ENCODE measurements around the gene EPHB1. TPM values are rescaled to one million over a fixed set of nuclear protein-coding genes. Genes with fewer than 3 reads are reported as not detected.

The EPHB1 gene
- total and polyA plus RNA-seq, 2 donors (not counting 3 experiments of a cell fraction or from before 2014, with no cell fraction given), result 1.3 to 5.2 TPM

DNA sequence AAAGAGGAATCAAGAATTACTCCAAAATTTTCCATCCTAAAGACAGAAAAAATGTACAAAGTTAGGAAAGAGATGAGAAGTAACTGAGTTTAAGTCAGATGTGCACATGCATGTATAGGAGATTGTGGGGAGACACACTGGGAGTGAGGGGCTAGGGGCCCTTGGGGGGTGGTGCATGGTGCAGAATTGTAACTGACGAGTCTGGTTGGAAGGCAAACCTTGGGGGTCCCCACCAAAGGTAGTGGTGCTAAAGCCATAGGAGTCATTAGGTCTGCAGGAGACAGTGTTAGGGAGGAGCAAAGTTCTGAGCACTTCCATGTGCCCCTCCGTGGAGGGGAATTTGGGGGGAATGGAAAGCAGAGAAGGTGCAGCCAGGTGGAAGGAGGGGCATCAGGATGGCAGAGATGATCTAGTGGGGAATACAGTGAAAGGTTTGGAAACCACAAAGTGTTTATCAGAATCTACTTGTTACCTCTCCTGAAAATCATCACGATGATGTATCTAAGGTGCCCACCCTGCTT, 37.5 kb upstream of the EPHB1 start:
- H3K36me3 ChIP-seq (ENCODE audit: control insufficient read depth in 2 of 2, extremely low read depth in 1 of 2, insufficient read depth in 2 of 2, low read length in 2 of 2), result no peaks in the 10 kb centered on the region
- no peak for TF ChIP-seq MYC (IDR thresholded peaks at IDR 0.05; ENCODE audit: low read depth, low read length)
- no peak for TF ChIP-seq EZH2 (IDR thresholded peaks at IDR 0.05; ENCODE audit: borderline replicate concordance, low read depth, low read length, severe bottlenecking)
- TF ChIP-seq GATA2 (IDR thresholded peaks at IDR 0.05; ENCODE audit: insufficient read depth, insufficient read length, low read depth, low read length), result no peak
- no peak for TF ChIP-seq MAX (IDR thresholded peaks at IDR 0.05; ENCODE audit: insufficient read depth, insufficient read length)
- no peak for TF ChIP-seq FOS (IDR thresholded peaks at IDR 0.05; ENCODE audit: borderline replicate concordance, insufficient read depth, low read length)
- no peak for TF ChIP-seq POLR2AphosphoS5 (IDR thresholded peaks at IDR 0.05; ENCODE audit: insufficient read depth, low read depth, low read length)
- TF ChIP-seq POLR2A (IDR thresholded peaks at IDR 0.05; ENCODE audit: low read depth, low read length), result no peak
- TF ChIP-seq, protein P1, sequence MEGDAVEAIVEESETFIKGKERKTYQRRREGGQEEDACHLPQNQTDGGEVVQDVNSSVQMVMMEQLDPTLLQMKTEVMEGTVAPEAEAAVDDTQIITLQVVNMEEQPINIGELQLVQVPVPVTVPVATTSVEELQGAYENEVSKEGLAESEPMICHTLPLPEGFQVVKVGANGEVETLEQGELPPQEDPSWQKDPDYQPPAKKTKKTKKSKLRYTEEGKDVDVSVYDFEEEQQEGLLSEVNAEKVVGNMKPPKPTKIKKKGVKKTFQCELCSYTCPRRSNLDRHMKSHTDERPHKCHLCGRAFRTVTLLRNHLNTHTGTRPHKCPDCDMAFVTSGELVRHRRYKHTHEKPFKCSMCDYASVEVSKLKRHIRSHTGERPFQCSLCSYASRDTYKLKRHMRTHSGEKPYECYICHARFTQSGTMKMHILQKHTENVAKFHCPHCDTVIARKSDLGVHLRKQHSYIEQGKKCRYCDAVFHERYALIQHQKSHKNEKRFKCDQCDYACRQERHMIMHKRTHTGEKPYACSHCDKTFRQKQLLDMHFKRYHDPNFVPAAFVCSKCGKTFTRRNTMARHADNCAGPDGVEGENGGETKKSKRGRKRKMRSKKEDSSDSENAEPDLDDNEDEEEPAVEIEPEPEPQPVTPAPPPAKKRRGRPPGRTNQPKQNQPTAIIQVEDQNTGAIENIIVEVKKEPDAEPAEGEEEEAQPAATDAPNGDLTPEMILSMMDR (IDR thresholded peaks at IDR 0.05; ENCODE audit: extremely low read depth in 1 of 2, insufficient read depth in 1 of 2, low read depth in 1 of 2, low read length in 2 of 2), result no peak
- TF ChIP-seq JUN (IDR thresholded peaks at IDR 0.05; ENCODE audit: borderline replicate concordance, insufficient read depth, insufficient read length, low read depth), result no peak
- intact Hi-C loops (cut with micrococcal nuclease), result no loop called here
- no TSS peak for BruUV-seq (replicated peaks)
- no peak for DNase-seq (ENCODE audit: low read depth, low spot score)
- no peaks in the 10 kb centered on the region for H3K79me2 ChIP-seq (ENCODE audit: control insufficient read depth, insufficient read depth, low read length)
- no peak for FAIRE-seq
- no peak overlapping the region for H3K9ac ChIP-seq (replicated peaks; ENCODE audit: extremely low read depth, insufficient read depth, low read length)
- H3K9me1 ChIP-seq (replicated peaks; ENCODE audit: control insufficient read depth, extremely low read depth, insufficient read depth, low read length), result no peaks in the 10 kb centered on the region
- H3K4me1 ChIP-seq (ENCODE audit: control insufficient read depth, extremely low read depth, insufficient read depth, low read length), result no peaks in the 10 kb centered on the region
- no peaks in the 10 kb centered on the region for H4K20me1 ChIP-seq (replicated peaks; ENCODE audit: control insufficient read depth, extremely low read depth, insufficient read depth, low read length)
- dilution Hi-C loops (cut with MboI; ENCODE audit: extremely low pct_ligation_motif_present, low sequenced_read_pairs), result no loop called here
- H3K9me3 ChIP-seq (replicated peaks; ENCODE audit: control insufficient read depth, insufficient read depth, low read length), result no peaks in the 10 kb centered on the region
- no peaks in the 10 kb centered on the region for H3K27me3 ChIP-seq (ENCODE audit: control insufficient read depth in 2 of 2, insufficient read depth in 2 of 2, low read length in 2 of 2)
- no peak overlapping the region for H3K27ac ChIP-seq (ENCODE audit: insufficient read depth, low read depth, low read length)
- CTCF ChIA-PET, result interaction anchor here (5.4 kb wide), 1 partner anchor 156 kb away, joined by 102 read pairs; no protein-coding TSS in a partner anchor
- POLR2A ChIA-PET, result no interaction called here
- no peak overlapping the region for H3K4me3 ChIP-seq (replicated peaks in 1 of 3; ENCODE audit: insufficient read depth in 1 of 3, low read depth in 1 of 3, low read length in 3 of 3)
- H2AFZ ChIP-seq (ENCODE audit: low read depth, low read length), result no peak overlapping the region
- H3K4me2 ChIP-seq (ENCODE audit: insufficient read depth, low read length), result no peak overlapping the region
